ENCODE data around the gene CREBBP. TPM values are rescaled to one million over a fixed set of nuclear protein-coding genes. Genes with fewer than 3 reads are reported as not detected.

CREBBP gene
- total RNA-seq, 1 experiment from 2014 or later = 79.1 TPM

- H3K9ac ChIP-seq (ENCODE audit: extremely low read depth, insufficient read length, low read length) = no peak overlapping the region
- Mint-ChIP-seq H3K4me1 (peaks cover 7 to 9% of the 10 kb centered on the region in 2 experiments), H3K4me3 (no peak overlapping the region), H3K27me3 (ENCODE audit: low read depth) (no peaks in the 10 kb centered on the region; the same call in none of the 2 replicates), H3K36me3 (ENCODE audit: insufficient read depth in 1 of 3, low read depth in 3 of 3) (peaks cover 0 to 7% (median 7%) of the 10 kb centered on the region in 3 experiments; a peak in 4 of 7 replicates), H3K9me3 (no peaks in the 10 kb centered on the region), H3K27ac (no peak overlapping the region)
- H2BK20ac ChIP-seq (ENCODE audit: low read depth, low read length, poor library complexity, severe bottlenecking) = no peak overlapping the region
- TF ChIP-seq CTCF (conservative IDR thresholded peaks at IDR 0.05) = no peak
- H2BK15ac ChIP-seq (ENCODE audit: low read depth, low read length) = no peak overlapping the region
- no peak overlapping the region for H2BK120ac ChIP-seq (ENCODE audit: low read depth, low read length, poor library complexity, severe bottlenecking)
- H4K20me1 ChIP-seq (ENCODE audit: control insufficient read depth, insufficient read depth, insufficient read length) = no peaks in the 10 kb centered on the region
- H2AFZ ChIP-seq (ENCODE audit: low read length) = no peak overlapping the region
- no peaks in the 10 kb centered on the region for H3K27me3 ChIP-seq (ENCODE audit: insufficient read depth, low read length)
- H3K27ac ChIP-seq (ENCODE audit: insufficient read length, low read depth, low read length) = no peak overlapping the region
- H4K8ac ChIP-seq (replicated peaks; ENCODE audit: insufficient read length, low read depth, low read length) = no peak overlapping the region
- H3K4me1 ChIP-seq (ENCODE audit: insufficient read depth, low read length) = no peaks in the 10 kb centered on the region; the same call in 1 of the 2 replicates
- no peak for DNase-seq
- no peak overlapping the region for H3K14ac ChIP-seq (ENCODE audit: insufficient read depth, low read length)
- no peak overlapping the region for H3K23ac ChIP-seq (ENCODE audit: insufficient read length, low read depth, low read length)
- no peaks in the 10 kb centered on the region for H3K79me2 ChIP-seq (ENCODE audit: insufficient read depth, low read length)
- no peak overlapping the region for H3K4me2 ChIP-seq (ENCODE audit: insufficient read depth, insufficient read length, low read length)
- H3K18ac ChIP-seq (ENCODE audit: insufficient read length, low read depth, low read length) = no peak overlapping the region
- H4K91ac ChIP-seq (ENCODE audit: insufficient read length, low read depth, low read length) = no peak overlapping the region
- no peak overlapping the region for H4K5ac ChIP-seq (ENCODE audit: insufficient read length, low read depth, low read length)
- H3K9me3 ChIP-seq (ENCODE audit: control insufficient read depth, low read depth, low read length) = no peaks in the 10 kb centered on the region
- no peak overlapping the region for H3T11ph ChIP-seq (ENCODE audit: low read length)
- no CpG with 5 or more reads among the region's 10 CpGs for WGBS (ENCODE audit: extremely low coverage, insufficient read length, low lambda C conversion rate)
- no peak overlapping the region for H3K4ac ChIP-seq (ENCODE audit: low read depth, low read length)
- peaks cover 6% of the 10 kb centered on the region for H3K23me2 ChIP-seq (ENCODE audit: insufficient read length, low read depth, low read length, poor library complexity, severe bottlenecking)
- no peaks in the 10 kb centered on the region for H3K79me1 ChIP-seq (ENCODE audit: insufficient read depth, low read depth, low read length, poor library complexity, severe bottlenecking)
- no peak overlapping the region for H3K56ac ChIP-seq (ENCODE audit: insufficient read length, low read depth, low read length)
- no peak overlapping the region for H2AK5ac ChIP-seq (ENCODE audit: insufficient read length, low read length)
- no peak overlapping the region for H2BK12ac ChIP-seq (ENCODE audit: insufficient read length, low read depth, low read length)
- no peak overlapping the region for H2BK5ac ChIP-seq (ENCODE audit: insufficient read length, low read length)
Observed at GRCh38 chr16:3722508-3722907, 158.0 kb downstream of the CREBBP start.

Data from H9 (cell line).